ENCODE results near the gene GPR32. TPM values are rescaled to one million over a fixed set of nuclear protein-coding genes. Genes with fewer than 3 reads are reported as not detected.
"Not testable (repeated sequence)": the region's sequence is repeated elsewhere in the genome, so short reads cannot be mapped to it uniquely, and the experiment has no call there.

GPR32 gene
- total RNA-seq, 1 donor: not detected

DNA sequence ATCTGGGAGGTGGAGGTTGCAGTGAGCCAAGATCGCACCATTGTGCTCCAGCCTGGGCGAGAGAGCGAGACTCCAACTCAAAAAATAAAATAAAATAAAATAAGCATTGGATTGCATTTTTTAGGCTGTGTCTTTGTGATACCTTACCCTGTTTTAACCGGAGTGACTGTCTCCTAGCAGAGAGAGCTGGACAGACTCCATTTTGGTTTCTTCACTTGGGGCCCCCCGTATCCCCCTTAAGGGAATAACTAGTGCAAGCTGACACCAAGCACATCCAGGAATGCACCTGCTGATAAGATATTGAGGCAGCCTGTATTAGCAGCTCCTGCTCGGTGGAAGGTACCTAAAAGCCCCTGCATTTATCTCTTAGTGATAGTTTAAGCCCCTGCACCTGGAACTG lies 20.8 kb upstream of the GPR32 start:
- H3K4me3 ChIP-seq (ENCODE audit: low read depth, low read length): no peak overlapping the region
- no peak for DNase-seq (ENCODE audit: low read depth)
- no peak for TF ChIP-seq CTCF (IDR thresholded peaks at IDR 0.05; ENCODE audit: insufficient read depth, low read length)

DNA sequence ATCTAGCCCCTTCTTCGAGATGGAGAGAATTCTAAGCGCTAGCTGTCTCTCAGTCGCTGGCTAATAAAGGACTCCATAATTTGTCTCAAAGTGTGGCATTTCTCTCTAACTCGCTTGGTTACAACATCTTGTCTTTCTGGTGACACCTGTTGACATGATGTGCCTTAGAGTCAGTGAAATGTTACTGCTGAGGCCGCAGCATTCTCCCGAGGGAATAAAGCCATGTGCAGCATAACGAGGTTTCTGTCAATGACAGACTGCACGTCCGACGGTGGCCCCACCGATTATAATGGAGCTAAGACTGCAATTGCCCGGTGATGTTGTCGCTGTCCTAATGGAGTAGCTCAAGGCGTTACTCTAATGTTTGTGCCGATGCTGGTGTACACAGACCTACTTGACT lies 20.3 kb upstream of the GPR32 start:
- TF ChIP-seq CTCF (IDR thresholded peaks at IDR 0.05; ENCODE audit: insufficient read depth, low read length): no peak
- DNase-seq (ENCODE audit: low read depth): no peak
- H3K4me3 ChIP-seq (ENCODE audit: low read depth, low read length): no peak overlapping the region

- H3K4me3 ChIP-seq (ENCODE audit: low read depth, low read length): no peak overlapping the region
- no peak for TF ChIP-seq CTCF (IDR thresholded peaks at IDR 0.05; ENCODE audit: insufficient read depth, low read length)
- DNase-seq (ENCODE audit: low read depth): no peak
Observed at GRCh38 chr19:50753879-50754278, 16.4 kb upstream of the GPR32 start.

DNA sequence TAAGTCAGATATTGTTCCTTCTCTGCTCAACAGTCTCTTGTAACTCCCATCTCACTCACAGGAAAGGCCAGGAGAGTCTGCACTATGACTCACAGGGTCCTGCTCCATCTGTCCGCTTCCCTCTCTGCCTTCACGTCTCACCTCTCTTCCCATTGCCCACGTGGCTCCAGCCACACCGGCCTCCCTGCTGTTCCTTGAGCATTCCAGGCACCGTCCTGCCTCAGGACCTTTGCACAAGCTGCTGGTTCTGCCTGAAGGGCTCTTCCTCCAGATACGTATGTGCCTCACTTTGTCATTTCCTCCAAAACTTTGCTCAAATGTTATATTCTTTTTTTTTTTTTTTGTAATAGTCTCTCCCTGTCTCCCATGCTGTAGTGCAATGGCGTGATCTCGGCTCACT lies 14.0 kb upstream of the GPR32 start:
- DNase-seq (ENCODE audit: low read depth); H3K4me3 ChIP-seq (ENCODE audit: low read depth, low read length): not testable (repeated sequence)

DNA sequence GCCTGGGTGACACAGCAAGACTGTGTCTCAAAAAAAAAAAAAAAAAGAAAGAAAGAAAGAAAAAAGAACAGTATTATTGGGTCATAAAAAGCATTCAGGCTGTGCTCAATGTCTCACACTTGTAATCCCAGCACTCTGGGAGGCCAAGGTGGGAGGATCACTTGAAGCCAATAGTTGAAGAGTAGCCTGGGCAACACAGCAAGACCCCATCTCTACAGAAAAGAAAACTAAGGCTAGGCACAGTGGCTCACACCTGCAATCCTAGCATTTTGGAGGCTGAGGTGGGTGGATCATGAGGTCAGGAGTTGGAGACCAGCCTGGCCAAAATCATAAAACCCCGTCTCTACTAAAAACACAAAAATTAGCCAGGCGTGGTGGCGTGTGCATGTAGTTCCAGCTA lies 12.6 kb upstream of the GPR32 start:
- DNase-seq (ENCODE audit: low read depth); H3K4me3 ChIP-seq (ENCODE audit: low read depth, low read length): not testable (repeated sequence)

DNA sequence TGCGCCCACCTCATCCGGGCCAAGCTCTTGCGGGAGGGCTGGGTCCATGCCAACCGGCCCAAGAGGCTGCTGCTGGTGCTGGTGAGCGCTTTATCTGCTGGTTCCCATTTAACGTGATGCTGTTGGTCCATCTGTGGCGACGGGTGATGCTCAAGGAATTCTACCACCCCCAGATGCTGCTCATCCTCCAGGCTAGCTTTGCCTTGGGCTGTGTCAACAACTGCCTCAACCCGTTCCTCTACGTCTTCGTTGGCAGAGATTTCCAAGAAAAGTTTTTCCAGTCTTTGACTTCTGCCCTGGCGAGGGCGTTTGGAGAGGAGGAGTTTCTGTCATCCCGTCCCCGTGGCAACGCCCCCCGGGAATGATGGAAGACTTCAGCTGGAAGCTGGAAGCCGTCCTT lies 11.2 kb upstream of the GPR32 start:
- H3K4me3 ChIP-seq (ENCODE audit: low read depth, low read length); DNase-seq (ENCODE audit: low read depth): not testable (repeated sequence)

DNA sequence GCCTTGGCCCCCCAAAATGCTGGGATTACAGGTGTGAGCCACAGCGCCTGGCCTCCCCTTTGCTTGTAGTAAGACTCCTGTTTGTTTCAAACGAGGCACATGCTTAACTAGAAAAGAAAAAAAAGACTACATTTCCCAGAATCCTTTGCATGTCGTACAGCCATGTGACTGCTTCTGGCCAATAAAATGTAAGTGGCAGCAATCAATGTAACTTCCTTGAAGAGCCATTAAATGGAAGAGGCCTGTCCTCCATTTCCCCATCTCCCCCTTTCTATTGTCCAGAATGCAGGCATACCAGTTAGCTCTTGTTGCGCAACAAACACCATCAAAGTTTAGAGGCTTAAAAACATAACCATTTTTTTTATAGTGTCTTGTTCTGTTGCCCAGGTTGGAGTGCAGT lies 10.4 kb upstream of the GPR32 start:
- H3K4me3 ChIP-seq (ENCODE audit: low read depth, low read length): no peak overlapping the region
- no peak for TF ChIP-seq CTCF (IDR thresholded peaks at IDR 0.05; ENCODE audit: insufficient read depth, low read length)
- peak; percentile 15 for DNase-seq (ENCODE audit: low read depth)

GRCh38 chr19:50761501-50761900 lies 8.8 kb upstream of the GPR32 start:
- H3K4me3 ChIP-seq (ENCODE audit: low read depth, low read length); DNase-seq (ENCODE audit: low read depth): not testable (repeated sequence)

- DNase-seq (ENCODE audit: low read depth); H3K4me3 ChIP-seq (ENCODE audit: low read depth, low read length): not testable (repeated sequence)
Observed at GRCh38 chr19:50763521-50763920, 6.7 kb upstream of the GPR32 start.

DNA sequence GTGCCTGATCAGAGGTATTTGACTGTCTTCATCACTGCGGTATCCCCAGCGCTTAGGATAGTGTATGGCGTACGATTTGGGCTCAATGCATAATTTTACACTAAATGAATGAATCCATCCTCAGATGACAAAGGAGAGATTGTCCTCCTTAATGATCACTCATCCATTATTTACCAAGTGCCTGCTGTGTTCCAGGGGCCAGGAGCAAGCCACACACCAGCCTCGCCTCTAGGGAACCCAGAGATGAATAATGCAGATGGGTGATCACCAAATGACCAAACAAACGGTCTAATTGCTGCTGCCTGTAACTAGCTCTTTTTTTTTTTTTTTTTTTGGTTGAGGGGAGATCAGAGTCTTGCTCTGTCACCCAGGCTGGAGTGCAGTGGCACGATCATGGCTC lies 5.9 kb upstream of the GPR32 start:
- no peak for TF ChIP-seq CTCF (IDR thresholded peaks at IDR 0.05; ENCODE audit: insufficient read depth, low read length)
- H3K4me3 ChIP-seq (ENCODE audit: low read depth, low read length): no peak overlapping the region
- DNase-seq (ENCODE audit: low read depth): no peak

- DNase-seq (ENCODE audit: low read depth); H3K4me3 ChIP-seq (ENCODE audit: low read depth, low read length): not testable (repeated sequence)
Observed at GRCh38 chr19:50766746-50767145, 3.5 kb upstream of the GPR32 start.

- not testable (repeated sequence) for DNase-seq (ENCODE audit: low read depth); H3K4me3 ChIP-seq (ENCODE audit: low read depth, low read length)
Observed at GRCh38 chr19:50767263-50767662, 3.0 kb upstream of the GPR32 start.

Measured in fibroblast of the aortic adventitia (primary cell).